Activated CD4-positive, alpha-beta memory T cell treated with anti-CD3 and anti-CD28 coated beads for 36 hours (primary cell): ENCODE results near the gene OR2B2. TPM values are rescaled to one million over a fixed set of nuclear protein-coding genes. Genes with fewer than 3 reads are reported as not detected.
"Not testable (repeated sequence)": the region's sequence is repeated elsewhere in the genome, so short reads cannot be mapped to it uniquely, and the experiment has no call there.

Experiments used
- CTCF ChIA-PET: fragments of 350-600 bp; sonication (Branson Sonifier 250); formaldehyde crosslinking; loops from one replicate; lab custom pipeline; 2021; ENCODE audit warnings: antibody characterized with exemption, inconsistent platforms; lab: Charles Lee
- POLR2A ChIA-PET: fragments of 350-600 bp; sonication (Branson Sonifier 250); formaldehyde crosslinking; loops from one replicate; lab custom pipeline; 2021; ENCODE audit warnings: antibody characterized with exemption; lab: Charles Lee
- DNase-seq: peaks from one replicate; pipeline ENCODE4 v3.0.0-alpha.2; 2020
- H3K27ac Mint-ChIP-seq: one replicate; pipeline ENCODE4 v1.8.0; 2021; ENCODE audit warnings: mixed read lengths
- H3K27me3 Mint-ChIP-seq: one replicate; pipeline ENCODE4 v1.8.0; 2021; ENCODE audit warnings: mixed read lengths
- H3K36me3 Mint-ChIP-seq: one replicate; pipeline ENCODE4 v1.8.0; 2021; ENCODE audit warnings: mixed read lengths
- H3K4me1 Mint-ChIP-seq: one replicate; pipeline ENCODE4 v1.8.0; 2021; ENCODE audit warnings: low read depth, mixed read lengths
- H3K4me3 Mint-ChIP-seq: one replicate; pipeline ENCODE4 v1.8.0; 2021; ENCODE audit warnings: mild to moderate bottlenecking, mixed read lengths
- H3K9me3 Mint-ChIP-seq: one replicate; pipeline ENCODE4 v1.8.0; 2021; ENCODE audit warnings: mixed read lengths
- intact Hi-C: fragments of 100-400 bp; cut with micrococcal nuclease; formaldehyde crosslinking; loops from one replicate; pipeline ENCODE4 v1.15.1; 2023
- total RNA-seq, 2 experiments: library from RNA; stranded (reverse); gene quantifications; one replicate each; pipeline ENCODE4 v1.2.3, GENCODE V29; 2021

OR2B2 gene
- total RNA-seq, result not detected

- ChIA-PET CTCF (no interaction called here), POLR2A (no interaction called here)
Measured at GRCh38 chr6:27911956-27912446, at the start of gene OR2B2. Gene OR2B2 (minus strand): TSS chr6:27912396. CDS start chr6:27912319, 77 bp downstream.

GRCh38 chr6:27957516-27957915 lies 45.3 kb upstream of the OR2B2 start:
- Mint-ChIP-seq H3K4me3 (no peak overlapping the region), H3K4me1 (no peaks in the 10 kb centered on the region), H3K27me3 (peaks cover 40% of the 10 kb centered on the region), H3K36me3 (no peaks in the 10 kb centered on the region), H3K9me3 (no peaks in the 10 kb centered on the region), H3K27ac (no peak overlapping the region)
- CTCF ChIA-PET, result no interaction called here
- POLR2A ChIA-PET, result no interaction called here
- DNase-seq, result no peak
- intact Hi-C loops, result no loop called here

More at GRCh38 chr6:27911956-27912446, at the start of gene OR2B2:
- Mint-ChIP-seq H3K36me3 (no peaks in the 10 kb centered on the region), H3K27ac (no peak within 1 kb of the TSS), H3K27me3 (peaks cover 14% of the 10 kb centered on the region), H3K4me3 (no peak within 1 kb of the TSS), H3K4me1 (peaks cover 2% of the 10 kb centered on the region), H3K9me3 (no peaks in the 10 kb centered on the region)
- intact Hi-C loops, result no loop called here
- DNase-seq, result no peak

GRCh38 chr6:27956941-27957340 lies 44.7 kb upstream of the OR2B2 start, which contains the start of gene OR2B6:
Gene OR2B6 (plus strand): TSS chr6:27957241. CDS start chr6:27957241, 0 bp downstream.
- Mint-ChIP-seq H3K4me3 (no peak within 1 kb of the TSS), H3K27ac (no peak within 1 kb of the TSS), H3K9me3 (no peaks in the 10 kb centered on the region), H3K4me1 (no peaks in the 10 kb centered on the region), H3K36me3 (no peaks in the 10 kb centered on the region), H3K27me3 (peaks cover 42% of the 10 kb centered on the region)
- ChIA-PET POLR2A (no interaction called here), CTCF (no interaction called here)
- intact Hi-C loops, result no loop called here
- no peak for DNase-seq

GRCh38 chr6:27951040-27951439 lies 38.8 kb upstream of the OR2B2 start:
- Mint-ChIP-seq H3K27ac (no peak overlapping the region), H3K4me3 (no peak overlapping the region), H3K36me3 (no peaks in the 10 kb centered on the region), H3K27me3 (peaks cover 38% of the 10 kb centered on the region), H3K9me3 (peaks cover 2% of the 10 kb centered on the region), H3K4me1 (no peaks in the 10 kb centered on the region)
- DNase-seq, result no peak
- CTCF ChIA-PET, result no interaction called here
- POLR2A ChIA-PET, result no interaction called here
- intact Hi-C loops, result no loop called here

GRCh38 chr6:27948237-27948636 lies 36.0 kb upstream of the OR2B2 start:
- Mint-ChIP-seq H3K36me3 (no peaks in the 10 kb centered on the region), H3K9me3 (peaks cover 2% of the 10 kb centered on the region), H3K27me3 (peaks cover 27% of the 10 kb centered on the region), H3K27ac (no peak overlapping the region), H3K4me1 (no peaks in the 10 kb centered on the region), H3K4me3 (no peak overlapping the region)
- intact Hi-C loops, result no loop called here
- ChIA-PET POLR2A (no interaction called here), CTCF (no interaction called here)
- no peak for DNase-seq

- H3K9me3 Mint-ChIP-seq, H3K4me3 Mint-ChIP-seq, DNase-seq, intact Hi-C loops, POLR2A ChIA-PET, CTCF ChIA-PET, H3K4me1 Mint-ChIP-seq, H3K27ac Mint-ChIP-seq, H3K36me3 Mint-ChIP-seq: not testable (repeated sequence)
- peaks cover 45% of the 10 kb centered on the region for H3K27me3 Mint-ChIP-seq
Measured at GRCh38 chr6:27943072-27943471, 30.9 kb upstream of the OR2B2 start.

- Mint-ChIP-seq H3K4me3 (no peak overlapping the region), H3K27ac (no peak overlapping the region), H3K9me3 (no peaks in the 10 kb centered on the region), H3K4me1 (no peaks in the 10 kb centered on the region), H3K36me3 (no peaks in the 10 kb centered on the region), H3K27me3 (peaks cover 48% of the 10 kb centered on the region)
- DNase-seq, result no peak
- ChIA-PET CTCF (no interaction called here), POLR2A (no interaction called here)
- intact Hi-C loops, result no loop called here
Measured at GRCh38 chr6:27940766-27941165, 28.6 kb upstream of the OR2B2 start.

GRCh38 chr6:27931209-27931608 lies 19.0 kb upstream of the OR2B2 start:
- ChIA-PET CTCF (no interaction called here), POLR2A (no interaction called here)
- no peak overlapping the region for H3K4me3 Mint-ChIP-seq
- peaks cover 12% of the 10 kb centered on the region for H3K27me3 Mint-ChIP-seq
- H3K4me1 Mint-ChIP-seq, result no peaks in the 10 kb centered on the region
- no peak overlapping the region for H3K27ac Mint-ChIP-seq
- DNase-seq, result no peak
- H3K36me3 Mint-ChIP-seq, result no peaks in the 10 kb centered on the region
- intact Hi-C loops, result no loop called here
- no peaks in the 10 kb centered on the region for H3K9me3 Mint-ChIP-seq

- H3K36me3 Mint-ChIP-seq, H3K9me3 Mint-ChIP-seq, POLR2A ChIA-PET, CTCF ChIA-PET, intact Hi-C loops, H3K27ac Mint-ChIP-seq, H3K4me3 Mint-ChIP-seq, DNase-seq, H3K4me1 Mint-ChIP-seq: not testable (repeated sequence)
- H3K27me3 Mint-ChIP-seq, result peaks cover 16% of the 10 kb centered on the region
Measured at GRCh38 chr6:27929930-27930329, 17.7 kb upstream of the OR2B2 start.

GRCh38 chr6:27928041-27928440 lies 15.8 kb upstream of the OR2B2 start:
- H3K4me1 Mint-ChIP-seq, H3K27ac Mint-ChIP-seq, intact Hi-C loops, H3K4me3 Mint-ChIP-seq, POLR2A ChIA-PET, DNase-seq, H3K36me3 Mint-ChIP-seq, H3K9me3 Mint-ChIP-seq: not testable (repeated sequence)
- CTCF ChIA-PET, result interaction anchor here (0.6 kb wide), 1 partner anchor 1941 kb away, joined by 3 read pairs; no protein-coding TSS in a partner anchor
- peaks cover 18% of the 10 kb centered on the region for H3K27me3 Mint-ChIP-seq

- no peaks in the 10 kb centered on the region for H3K36me3 Mint-ChIP-seq
- ChIA-PET POLR2A (no interaction called here), CTCF (no interaction called here)
- H3K9me3 Mint-ChIP-seq, result no peaks in the 10 kb centered on the region
- no peak overlapping the region for H3K27ac Mint-ChIP-seq
- H3K4me1 Mint-ChIP-seq, result no peaks in the 10 kb centered on the region
- H3K27me3 Mint-ChIP-seq, result peaks cover 15% of the 10 kb centered on the region
- no peak for DNase-seq
- intact Hi-C loops, result no loop called here
- no peak overlapping the region for H3K4me3 Mint-ChIP-seq
Measured at GRCh38 chr6:27924179-27924578, 12.0 kb upstream of the OR2B2 start.

- H3K27me3 Mint-ChIP-seq, result peaks cover 19% of the 10 kb centered on the region
- no peaks in the 10 kb centered on the region for H3K9me3 Mint-ChIP-seq
- no peaks in the 10 kb centered on the region for H3K36me3 Mint-ChIP-seq
- DNase-seq, result no peak
- no peak overlapping the region for H3K4me3 Mint-ChIP-seq
- no peak overlapping the region for H3K27ac Mint-ChIP-seq
- intact Hi-C loops, result no loop called here
- POLR2A ChIA-PET, result no interaction called here
- H3K4me1 Mint-ChIP-seq, result no peaks in the 10 kb centered on the region
- CTCF ChIA-PET, result no interaction called here
Measured at GRCh38 chr6:27922949-27923348, 10.8 kb upstream of the OR2B2 start.

GRCh38 chr6:27908017-27908416 lies 4.2 kb downstream of the OR2B2 start:
- H3K9me3 Mint-ChIP-seq, result no peaks in the 10 kb centered on the region
- CTCF ChIA-PET, result no interaction called here
- H3K4me3 Mint-ChIP-seq, result no peak overlapping the region
- no peaks in the 10 kb centered on the region for H3K36me3 Mint-ChIP-seq
- peaks cover 2% of the 10 kb centered on the region for H3K4me1 Mint-ChIP-seq
- POLR2A ChIA-PET, result no interaction called here
- no peak for DNase-seq
- peaks cover 10% of the 10 kb centered on the region for H3K27me3 Mint-ChIP-seq
- no peak overlapping the region for H3K27ac Mint-ChIP-seq
- intact Hi-C loops, result loop anchor here (10.0 kb wide), 1 partner anchor 777 kb away; no protein-coding TSS in a partner anchor
